Left lung (tissue), 10 donors: ENCODE results near the gene STK24. TPM values are rescaled to one million over a fixed set of nuclear protein-coding genes. Genes with fewer than 3 reads are reported as not detected.

Experiments
- ATAC-seq: fragments of 200-7000 bp; cut with Tn5 transposase; one replicate; pipeline ENCODE4 v1.9.1; 2020; ENCODE audit warnings: moderate library complexity
- DNase-seq, 4 donors: peaks; one replicate each; pipeline ENCODE4 v3.0.0-alpha.2; 2013 to 2020
- H3K27ac ChIP-seq, 2 donors: fragments of 200-600 bp; sonication (generic) in 1 of 2; one replicate each; pipeline versions ENCODE4 v1.5.0 to v1.8.0; 2020 to 2021
- H3K27me3 ChIP-seq, 2 donors: fragments of 200-600 bp; sonication (generic) in 1 of 2; one replicate each; pipeline versions ENCODE4 v1.5.0 to v1.8.0; 2020 to 2021
- H3K36me3 ChIP-seq, 2 donors: fragments of 200-600 bp; sonication (generic) in 1 of 2; one replicate each; pipeline versions ENCODE4 v1.5.0 to v1.8.0; 2020 to 2021
- H3K4me1 ChIP-seq, 2 donors: fragments of 200-600 bp; one replicate each; pipeline ENCODE4 v1.8.0; 2021
- H3K4me3 ChIP-seq, 2 donors: fragments of 200-600 bp; sonication (generic) in 1 of 2; one replicate each; pipeline versions ENCODE4 v1.5.0 to v1.8.0; 2020 to 2021; ENCODE audit warnings: mild to moderate bottlenecking in 1 of 2
- H3K9me3 ChIP-seq, 2 donors: fragments of 200-600 bp; sonication (generic) in 1 of 2; one replicate each; pipeline versions ENCODE4 v1.5.0 to v1.8.0; 2020 to 2021
- intact Hi-C, 2 donors: fragments of 100-400 bp; cut with DNase I; formaldehyde crosslinking; loops; one replicate each; pipeline versions ENCODE4 v1.11.2 to v1.14.2; 2022
- polyA plus RNA-seq, 6 donors: library from polyadenylated mRNA; unstranded; fragments of 120-200 nt; gene quantifications; one replicate each; pipeline ENCODE4 v1.2.1, GENCODE V29; 2013; ENCODE audit not compliant: insufficient read length in 6 of 6
- total RNA-seq, 2 donors: library from RNA; stranded (reverse); fragmentation: NEBNext Ultra II Directional; extraction: Animal tissue kit (Norgen Biotek cat#: 25700); gene quantifications; one replicate each; pipeline ENCODE4 v1.2.1, GENCODE V29; 2021
- TF ChIP-seq, protein P1 (sequence below), 2 donors: fragments of 200-600 bp; sonication (generic) in 1 of 2; IDR thresholded peaks; one replicate each; pipeline versions ENCODE4 v1.5.0 to v1.8.0; 2021; ENCODE audit warnings: antibody characterized with exemption in 2 of 2
- donor health status: DM: no; HTN: yes; CAD: no.
- donor health status: DM: no; HTN: no; CAD: no.

Gene STK24
- total and polyA plus RNA-seq, 8 donors: 65.6 to 84.0 (median 75.0) TPM

DNA sequence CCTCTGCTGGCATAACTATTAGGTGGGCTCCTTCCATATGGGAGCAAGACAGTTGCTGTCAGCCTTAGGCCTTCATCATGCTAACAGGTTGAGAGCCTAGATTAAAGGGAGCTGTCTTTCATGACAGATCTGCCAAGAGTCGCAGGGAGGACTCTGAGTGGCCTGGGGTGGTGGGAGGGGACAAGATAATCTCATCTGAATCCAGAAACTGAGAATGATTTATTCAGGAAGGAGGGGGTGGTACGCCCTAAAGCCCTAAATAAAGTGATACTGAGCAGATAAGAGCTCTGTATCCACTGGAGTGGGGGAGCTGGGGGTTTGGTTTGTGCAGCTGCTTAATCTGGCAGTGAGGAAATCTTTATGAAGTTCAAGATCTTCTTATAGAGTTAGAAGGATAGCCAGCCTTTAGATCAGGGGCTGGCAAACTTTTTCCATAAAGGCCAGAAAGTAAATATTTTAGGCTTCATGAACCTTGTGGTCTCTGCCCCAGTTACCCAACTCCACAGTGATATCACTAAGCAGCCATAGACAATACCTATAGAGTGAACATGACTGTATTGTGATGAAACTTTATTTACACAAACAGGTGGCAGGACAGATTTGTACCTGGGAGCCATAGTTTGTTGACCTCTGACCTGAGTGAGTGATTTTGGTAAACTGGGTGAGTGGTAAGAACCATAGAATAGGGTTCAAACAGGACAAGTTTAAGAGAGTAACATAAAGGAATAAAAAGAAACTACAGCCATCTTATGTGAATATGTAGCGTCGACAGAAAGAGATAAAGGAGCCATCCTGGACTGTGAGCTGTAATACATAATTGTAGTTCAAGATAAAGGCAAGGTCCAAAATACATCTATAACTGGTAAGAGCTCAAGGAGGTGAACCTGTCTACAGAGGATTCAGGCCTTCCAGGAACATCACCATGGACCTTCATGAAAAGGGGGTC, 9.8 kb upstream of the STK24 start:
- DNase-seq: no peak
- intact Hi-C loops: no loop called here
- Histone ChIP-seq H3K27me3 (no peaks in the 10 kb centered on the region), H3K9me3 (no peaks in the 10 kb centered on the region), H3K36me3 (no peaks in the 10 kb centered on the region), H3K4me3 (no peak overlapping the region), H3K27ac (no peak overlapping the region), H3K4me1 (peaks cover 2 to 3% of the 10 kb centered on the region in 2 donors)
- no peak for ATAC-seq
- TF ChIP-seq, protein P1, sequence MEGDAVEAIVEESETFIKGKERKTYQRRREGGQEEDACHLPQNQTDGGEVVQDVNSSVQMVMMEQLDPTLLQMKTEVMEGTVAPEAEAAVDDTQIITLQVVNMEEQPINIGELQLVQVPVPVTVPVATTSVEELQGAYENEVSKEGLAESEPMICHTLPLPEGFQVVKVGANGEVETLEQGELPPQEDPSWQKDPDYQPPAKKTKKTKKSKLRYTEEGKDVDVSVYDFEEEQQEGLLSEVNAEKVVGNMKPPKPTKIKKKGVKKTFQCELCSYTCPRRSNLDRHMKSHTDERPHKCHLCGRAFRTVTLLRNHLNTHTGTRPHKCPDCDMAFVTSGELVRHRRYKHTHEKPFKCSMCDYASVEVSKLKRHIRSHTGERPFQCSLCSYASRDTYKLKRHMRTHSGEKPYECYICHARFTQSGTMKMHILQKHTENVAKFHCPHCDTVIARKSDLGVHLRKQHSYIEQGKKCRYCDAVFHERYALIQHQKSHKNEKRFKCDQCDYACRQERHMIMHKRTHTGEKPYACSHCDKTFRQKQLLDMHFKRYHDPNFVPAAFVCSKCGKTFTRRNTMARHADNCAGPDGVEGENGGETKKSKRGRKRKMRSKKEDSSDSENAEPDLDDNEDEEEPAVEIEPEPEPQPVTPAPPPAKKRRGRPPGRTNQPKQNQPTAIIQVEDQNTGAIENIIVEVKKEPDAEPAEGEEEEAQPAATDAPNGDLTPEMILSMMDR (IDR thresholded peaks at IDR 0.05): no peak

DNA sequence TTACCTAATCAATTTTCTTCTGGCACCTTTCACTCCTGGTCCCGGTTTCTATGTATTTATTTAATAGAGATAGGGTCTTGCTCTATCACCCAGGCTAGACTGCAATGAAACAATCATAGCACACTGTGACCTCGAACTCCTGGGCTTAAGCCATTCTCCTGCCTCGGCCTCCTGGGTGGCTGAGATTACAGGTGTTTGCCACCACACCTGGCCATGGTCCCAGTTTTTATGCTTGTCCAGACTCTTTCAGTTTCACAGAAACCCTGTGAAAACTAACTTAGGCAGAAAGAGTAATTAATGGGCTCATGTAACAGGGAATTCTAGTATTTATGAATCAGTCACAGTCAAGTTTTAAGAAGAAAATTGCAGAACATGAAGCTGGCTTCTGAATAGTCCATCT, 9.0 kb upstream of the STK24 start:
- Histone ChIP-seq H3K4me1 (peaks cover 3 to 10% of the 10 kb centered on the region in 2 donors), H3K27ac (no peak overlapping the region), H3K4me3 (no peak overlapping the region), H3K9me3 (no peaks in the 10 kb centered on the region), H3K27me3 (no peaks in the 10 kb centered on the region), H3K36me3 (no peaks in the 10 kb centered on the region)
- no peak for DNase-seq
- ATAC-seq: no peak
- TF ChIP-seq, protein P1 (IDR thresholded peaks at IDR 0.05): no peak
- intact Hi-C loops: no loop called here

DNA sequence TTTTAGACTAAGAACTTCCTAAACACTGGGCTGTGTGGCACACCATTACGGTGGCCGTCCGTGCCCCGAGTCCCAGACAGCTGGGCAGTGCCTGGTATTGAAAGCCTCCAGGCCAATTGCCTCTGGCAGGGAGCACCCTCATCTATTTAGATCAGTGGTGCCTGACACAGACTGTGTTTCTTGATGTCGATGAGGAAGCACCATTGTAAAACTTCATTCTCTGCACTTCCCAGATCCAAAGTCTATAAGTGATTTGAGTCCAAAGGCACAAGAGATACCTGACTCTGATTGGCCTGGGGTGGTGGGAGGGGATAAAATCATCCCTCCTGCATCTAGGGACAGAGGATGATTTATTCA, 8.5 kb upstream of the STK24 start:
- DNase-seq (peak in 1 of 4 donors; percentile 44), ATAC-seq (no peak)
- no peaks in the 10 kb centered on the region for H3K36me3 ChIP-seq
- H3K9me3 ChIP-seq: no peaks in the 10 kb centered on the region
- H3K27me3 ChIP-seq: no peaks in the 10 kb centered on the region
- peaks cover 3 to 10% of the 10 kb centered on the region in 2 donors for H3K4me1 ChIP-seq
- no peak overlapping the region for H3K27ac ChIP-seq
- intact Hi-C loops: no loop called here
- TF ChIP-seq, protein P1 (IDR thresholded peaks at IDR 0.05): no peak
- no peak overlapping the region for H3K4me3 ChIP-seq

DNA sequence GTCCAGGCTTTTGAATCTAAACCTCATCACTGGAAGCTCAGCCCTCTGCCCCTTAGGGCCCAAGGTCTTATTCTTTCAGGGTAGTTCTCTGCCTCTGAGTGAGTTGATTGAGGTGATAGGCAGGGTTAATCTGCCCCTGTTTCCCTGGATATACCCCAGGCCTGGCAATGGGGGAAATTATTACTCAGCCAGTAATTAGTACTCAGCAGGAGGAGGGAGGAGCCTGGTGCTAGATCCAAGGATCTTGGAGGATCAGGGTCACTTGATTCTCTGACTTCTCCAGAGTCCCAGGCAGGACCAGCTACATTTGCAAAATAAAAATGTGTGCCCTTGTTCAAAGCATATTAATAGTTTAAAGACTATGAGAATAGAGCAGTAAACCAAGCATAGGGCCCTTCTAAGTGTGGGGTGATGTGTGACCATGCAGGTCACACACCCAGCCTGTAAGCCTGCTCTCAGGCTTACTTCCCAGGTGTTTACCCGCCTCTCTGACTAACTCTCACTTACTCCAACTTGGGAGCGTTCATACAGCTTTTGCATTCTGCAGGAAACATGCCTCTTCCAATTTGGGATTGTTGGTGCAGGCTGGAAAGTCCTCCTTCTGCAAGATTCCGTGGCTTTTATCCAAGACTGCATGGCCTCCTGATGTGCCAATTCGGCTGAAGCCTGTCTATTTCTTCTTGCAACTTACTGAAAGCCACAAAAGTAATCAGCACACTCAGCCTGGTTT, 7.9 kb upstream of the STK24 start:
- DNase-seq (no peak), ATAC-seq (no peak)
- peaks cover 3 to 10% of the 10 kb centered on the region in 2 donors for H3K4me1 ChIP-seq
- intact Hi-C loops: no loop called here
- no peak overlapping the region for H3K4me3 ChIP-seq
- TF ChIP-seq, protein P1 (IDR thresholded peaks at IDR 0.05): no peak
- H3K27me3 ChIP-seq: no peaks in the 10 kb centered on the region
- H3K36me3 ChIP-seq: no peaks in the 10 kb centered on the region
- H3K27ac ChIP-seq: no peak overlapping the region
- no peaks in the 10 kb centered on the region for H3K9me3 ChIP-seq

DNA sequence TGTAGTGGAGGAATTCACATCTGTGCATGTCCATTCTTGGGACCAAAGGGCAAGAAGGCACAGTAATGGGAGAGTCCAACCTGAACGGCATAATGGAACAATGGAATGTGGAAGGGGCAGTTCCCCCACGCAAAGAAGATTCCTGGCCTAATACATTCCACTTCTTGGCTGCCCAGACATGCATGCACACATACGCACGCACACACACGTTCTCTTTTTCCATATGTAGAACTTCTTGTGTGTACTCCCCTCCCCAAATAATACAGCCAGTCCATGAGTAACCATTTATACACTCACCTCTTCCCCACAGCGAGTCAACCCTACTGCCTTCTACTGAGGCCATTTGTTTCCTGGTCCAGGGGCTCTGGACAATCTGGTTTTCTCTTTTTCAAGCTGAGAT, 6.0 kb upstream of the STK24 start:
- intact Hi-C loops: no loop called here
- TF ChIP-seq, protein P1 (IDR thresholded peaks at IDR 0.05): no peak

More for the DNA sequence above, 6.0 kb upstream of the STK24 start:
- ATAC-seq (no peak), DNase-seq (no peak)
- Histone ChIP-seq H3K36me3 (no peaks in the 10 kb centered on the region), H3K27me3 (no peaks in the 10 kb centered on the region), H3K27ac (no peak overlapping the region), H3K4me3 (no peak overlapping the region), H3K9me3 (no peaks in the 10 kb centered on the region), H3K4me1 (peaks cover 6 to 16% of the 10 kb centered on the region in 2 donors)
